Measurements from ENCODE around the gene DDX20.

DNA sequence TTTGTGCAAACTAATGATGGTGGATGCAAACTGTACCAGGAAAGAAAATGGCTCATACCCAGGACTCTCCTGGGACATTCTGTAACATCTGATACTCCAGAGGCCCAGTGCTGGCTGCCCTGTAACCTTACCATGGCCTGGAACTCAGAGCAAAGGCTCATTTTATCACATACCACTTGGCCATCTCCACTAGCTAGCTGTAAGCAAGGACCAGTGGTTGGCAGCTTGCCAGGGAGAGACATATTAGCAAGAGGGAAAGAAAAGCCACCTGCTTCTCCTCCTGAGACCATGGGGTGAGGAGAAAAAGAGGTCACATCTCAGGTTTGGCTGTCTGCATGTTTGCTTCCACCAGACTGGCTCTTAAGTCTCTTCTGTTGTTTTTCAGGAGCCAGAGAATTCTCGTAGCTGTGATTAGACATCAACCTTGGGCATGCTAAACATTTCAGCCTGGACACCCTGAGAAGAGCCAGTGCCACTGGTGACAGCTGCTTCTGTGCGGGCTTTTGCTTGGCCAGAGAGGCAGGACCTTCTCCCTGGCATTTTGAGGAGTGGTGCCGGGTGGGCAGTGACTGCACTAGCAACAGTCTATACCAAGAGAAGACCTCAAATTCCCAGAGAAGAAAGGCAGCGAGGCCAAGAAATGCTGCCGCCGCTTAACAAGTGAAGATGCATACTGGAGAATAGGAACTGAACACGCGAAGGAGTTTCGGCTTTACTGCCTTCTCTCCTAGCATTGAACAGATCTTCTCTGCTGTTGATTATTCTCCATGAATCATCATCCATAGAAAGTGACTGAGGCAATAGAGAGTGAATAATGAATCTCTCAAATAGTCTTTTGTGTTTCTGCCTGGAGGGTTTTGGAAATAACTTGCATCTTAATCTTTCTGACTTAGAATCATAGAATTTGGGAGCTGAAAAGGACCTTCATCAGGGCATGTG, 9.8 kb upstream of the DDX20 start:
- TF ChIP-seq, protein P1, sequence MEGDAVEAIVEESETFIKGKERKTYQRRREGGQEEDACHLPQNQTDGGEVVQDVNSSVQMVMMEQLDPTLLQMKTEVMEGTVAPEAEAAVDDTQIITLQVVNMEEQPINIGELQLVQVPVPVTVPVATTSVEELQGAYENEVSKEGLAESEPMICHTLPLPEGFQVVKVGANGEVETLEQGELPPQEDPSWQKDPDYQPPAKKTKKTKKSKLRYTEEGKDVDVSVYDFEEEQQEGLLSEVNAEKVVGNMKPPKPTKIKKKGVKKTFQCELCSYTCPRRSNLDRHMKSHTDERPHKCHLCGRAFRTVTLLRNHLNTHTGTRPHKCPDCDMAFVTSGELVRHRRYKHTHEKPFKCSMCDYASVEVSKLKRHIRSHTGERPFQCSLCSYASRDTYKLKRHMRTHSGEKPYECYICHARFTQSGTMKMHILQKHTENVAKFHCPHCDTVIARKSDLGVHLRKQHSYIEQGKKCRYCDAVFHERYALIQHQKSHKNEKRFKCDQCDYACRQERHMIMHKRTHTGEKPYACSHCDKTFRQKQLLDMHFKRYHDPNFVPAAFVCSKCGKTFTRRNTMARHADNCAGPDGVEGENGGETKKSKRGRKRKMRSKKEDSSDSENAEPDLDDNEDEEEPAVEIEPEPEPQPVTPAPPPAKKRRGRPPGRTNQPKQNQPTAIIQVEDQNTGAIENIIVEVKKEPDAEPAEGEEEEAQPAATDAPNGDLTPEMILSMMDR (conservative IDR thresholded peaks at IDR 0.05; ENCODE audit: low read depth, low read length) = no peak
- TF ChIP-seq EZH2phosphoT487 (IDR thresholded peaks at IDR 0.05; ENCODE audit: borderline replicate concordance, low read length) (no peak), EZH2 (IDR thresholded peaks at IDR 0.05; ENCODE audit: low read length, unreplicated experiment) (no peak)

All from PC-3 (cell line).